Measurements from ENCODE around the gene SESN1.
"Not testable (repeated sequence)": the region's sequence is repeated elsewhere in the genome, so short reads cannot be mapped to it uniquely, and the experiment has no call there.

Gene SESN1

GRCh38 chr6:109094416-109095035 is at the start of gene SESN1:
TSS of gene SESN1 (minus strand) at chr6:109094846. CDS start at chr6:109094073, 773 bp downstream.
- peak; percentile 84 for ATAC-seq
- Mint-ChIP-seq H3K9me3 (no peaks in the 10 kb centered on the region), H3K4me1 (peaks cover 40% of the 10 kb centered on the region)

GRCh38 chr6:109143191-109143590 is 48.5 kb upstream of the SESN1 start:
- no peak for DNase-seq (ENCODE audit: low spot score in 2 of 2)
- no peak overlapping the region for H3K4me3 Mint-ChIP-seq
- H3K4me1 Mint-ChIP-seq: no peaks in the 10 kb centered on the region
- H3K36me3 Mint-ChIP-seq: peaks cover 5% of the 10 kb centered on the region
- no peak overlapping the region for H3K27ac Mint-ChIP-seq
- no peaks in the 10 kb centered on the region for H3K9me3 Mint-ChIP-seq
- ATAC-seq: no peak

More at GRCh38 chr6:109094416-109095035, at the start of gene SESN1:
- H3K36me3 Mint-ChIP-seq: peaks cover 10% of the 10 kb centered on the region
- peak; percentile 70 to 92 for DNase-seq (ENCODE audit: low spot score in 2 of 2)
- peak within 1 kb of the TSS; percentile 98 for H3K27ac Mint-ChIP-seq
- H3K4me3 Mint-ChIP-seq: peak within 1 kb of the TSS; percentile 88

GRCh38 chr6:109142067-109142466 is 47.4 kb upstream of the SESN1 start:
- not testable (repeated sequence) for H3K4me3 Mint-ChIP-seq; DNase-seq (ENCODE audit: low spot score in 2 of 2); ATAC-seq; H3K27ac Mint-ChIP-seq; H3K4me1 Mint-ChIP-seq; H3K36me3 Mint-ChIP-seq; H3K9me3 Mint-ChIP-seq

GRCh38 chr6:109139109-109139508 is 44.5 kb upstream of the SESN1 start:
- Mint-ChIP-seq H3K4me1 (no peaks in the 10 kb centered on the region), H3K4me3 (no peak overlapping the region), H3K27ac (no peak overlapping the region), H3K36me3 (peaks cover 5% of the 10 kb centered on the region), H3K9me3 (no peaks in the 10 kb centered on the region)
- DNase-seq (ENCODE audit: low spot score in 2 of 2): no peak
- no peak for ATAC-seq

- H3K4me1 Mint-ChIP-seq; H3K27ac Mint-ChIP-seq; H3K9me3 Mint-ChIP-seq; DNase-seq (ENCODE audit: low spot score in 2 of 2); H3K36me3 Mint-ChIP-seq; H3K4me3 Mint-ChIP-seq; ATAC-seq: not testable (repeated sequence)
Observed at GRCh38 chr6:109136530-109136929, 41.9 kb upstream of the SESN1 start.

GRCh38 chr6:109136039-109136438 is 41.4 kb upstream of the SESN1 start:
- H3K36me3 Mint-ChIP-seq; H3K27ac Mint-ChIP-seq; ATAC-seq; H3K4me3 Mint-ChIP-seq; H3K9me3 Mint-ChIP-seq; H3K4me1 Mint-ChIP-seq; DNase-seq (ENCODE audit: low spot score in 2 of 2): not testable (repeated sequence)

GRCh38 chr6:109135600-109135999 is 41.0 kb upstream of the SESN1 start:
- not testable (repeated sequence) for H3K4me1 Mint-ChIP-seq; DNase-seq (ENCODE audit: low spot score in 2 of 2); H3K36me3 Mint-ChIP-seq; H3K4me3 Mint-ChIP-seq; H3K27ac Mint-ChIP-seq; ATAC-seq; H3K9me3 Mint-ChIP-seq

GRCh38 chr6:109130065-109130464 is 35.4 kb upstream of the SESN1 start:
- Mint-ChIP-seq H3K4me1 (peaks cover 6% of the 10 kb centered on the region), H3K4me3 (no peak overlapping the region), H3K27ac (no peak overlapping the region), H3K9me3 (no peaks in the 10 kb centered on the region), H3K36me3 (no peaks in the 10 kb centered on the region)
- DNase-seq (ENCODE audit: low spot score in 2 of 2): no peak
- no peak for ATAC-seq

GRCh38 chr6:109125504-109125903 is 30.9 kb upstream of the SESN1 start:
- DNase-seq (ENCODE audit: low spot score in 2 of 2) (no peak), ATAC-seq (no peak)
- no peak overlapping the region for H3K27ac Mint-ChIP-seq
- no peak overlapping the region for H3K4me3 Mint-ChIP-seq
- H3K4me1 Mint-ChIP-seq: peaks cover 11% of the 10 kb centered on the region
- no peaks in the 10 kb centered on the region for H3K9me3 Mint-ChIP-seq
- H3K36me3 Mint-ChIP-seq: no peaks in the 10 kb centered on the region

- ATAC-seq (no peak), DNase-seq (ENCODE audit: low spot score in 2 of 2) (no peak)
- Mint-ChIP-seq H3K4me3 (no peak overlapping the region), H3K27ac (no peak overlapping the region), H3K4me1 (peaks cover 11% of the 10 kb centered on the region), H3K9me3 (no peaks in the 10 kb centered on the region), H3K36me3 (no peaks in the 10 kb centered on the region)
Observed at GRCh38 chr6:109124219-109124618, 29.6 kb upstream of the SESN1 start.

GRCh38 chr6:109121411-109121810 is 26.8 kb upstream of the SESN1 start:
- ATAC-seq (no peak), DNase-seq (ENCODE audit: low spot score in 2 of 2) (no peak)
- Mint-ChIP-seq H3K36me3 (no peaks in the 10 kb centered on the region), H3K4me1 (peaks cover 11% of the 10 kb centered on the region), H3K4me3 (no peak overlapping the region), H3K27ac (no peak overlapping the region), H3K9me3 (no peaks in the 10 kb centered on the region)

- Mint-ChIP-seq H3K27ac (no peak overlapping the region), H3K9me3 (no peaks in the 10 kb centered on the region), H3K36me3 (no peaks in the 10 kb centered on the region), H3K4me3 (no peak overlapping the region), H3K4me1 (peaks cover 11% of the 10 kb centered on the region)
- ATAC-seq (no peak), DNase-seq (ENCODE audit: low spot score in 2 of 2) (no peak)
Observed at GRCh38 chr6:109118871-109119354, 24.3 kb upstream of the SESN1 start.

- Mint-ChIP-seq H3K4me3 (no peak overlapping the region), H3K4me1 (peaks cover 11% of the 10 kb centered on the region), H3K36me3 (no peaks in the 10 kb centered on the region), H3K27ac (no peak overlapping the region), H3K9me3 (no peaks in the 10 kb centered on the region)
- no peak for DNase-seq (ENCODE audit: low spot score in 2 of 2)
- ATAC-seq: no peak
Observed at GRCh38 chr6:109118337-109118736, 23.7 kb upstream of the SESN1 start.

GRCh38 chr6:109117346-109118035 is 22.8 kb upstream of the SESN1 start:
- Mint-ChIP-seq H3K9me3 (no peaks in the 10 kb centered on the region), H3K36me3 (no peaks in the 10 kb centered on the region), H3K4me1 (peaks cover 16% of the 10 kb centered on the region), H3K27ac (no peak overlapping the region), H3K4me3 (no peak overlapping the region)
- ATAC-seq (no peak), DNase-seq (ENCODE audit: low spot score in 2 of 2) (no peak)

- H3K4me3 Mint-ChIP-seq: not testable (repeated sequence)
Observed at GRCh38 chr6:109112663-109113062, 18.0 kb upstream of the SESN1 start.

GRCh38 chr6:109109663-109110062 is 15.0 kb upstream of the SESN1 start:
- DNase-seq (ENCODE audit: low spot score in 2 of 2); H3K36me3 Mint-ChIP-seq; H3K27ac Mint-ChIP-seq; H3K4me3 Mint-ChIP-seq; H3K9me3 Mint-ChIP-seq; ATAC-seq: not testable (repeated sequence)
- peaks cover 10% of the 10 kb centered on the region for H3K4me1 Mint-ChIP-seq

More at GRCh38 chr6:109112663-109113062, 18.0 kb upstream of the SESN1 start:
- not testable (repeated sequence) for H3K27ac Mint-ChIP-seq; ATAC-seq; H3K9me3 Mint-ChIP-seq; DNase-seq (ENCODE audit: low spot score in 2 of 2); H3K36me3 Mint-ChIP-seq
- H3K4me1 Mint-ChIP-seq: peaks cover 10% of the 10 kb centered on the region
